GM10248 (cell line): ENCODE measurements around the gene DIP2C.
"Not testable (repeated sequence)": the region's sequence is repeated elsewhere in the genome, so short reads cannot be mapped to it uniquely, and the experiment has no call there.

Experiments used
- CTCF ChIA-PET: fragments of 300-600 bp; sonication (Branson Sonifier 250); formaldehyde crosslinking; extraction: SDS; loops from one replicate; lab custom pipeline; 2021; ENCODE audit warnings: antibody characterized with exemption; lab: Yijun Ruan, JAX
- POLR2A ChIA-PET: fragments of 350-650 bp; sonication (Branson Sonifier 250); formaldehyde crosslinking; extraction: SDS; loops from one replicate; lab custom pipeline; 2020; ENCODE audit warnings: antibody characterized with exemption; lab: Yijun Ruan, JAX
- DNase-seq: peaks from one replicate; pipeline ENCODE4 v3.0.0; 2012; ENCODE audit errors: extremely low spot score
- CTCF ChIP-seq: IDR thresholded peaks from 2 replicates; pipeline ENCODE4 v1.5.1; 2012; ENCODE audit warnings: mild to moderate bottlenecking, low read depth; ENCODE audit errors: extremely low read depth, missing control alignments, control extremely low read depth

The DIP2C gene

GRCh38 chr10:650886-651615 is 38.4 kb downstream of the DIP2C start:
- no peak for DNase-seq
- ChIA-PET CTCF (no interaction called here), POLR2A (no interaction called here)
- TF ChIP-seq CTCF = no peak

- DNase-seq = no peak
- ChIA-PET CTCF (no interaction called here), POLR2A (no interaction called here)
- no peak for TF ChIP-seq CTCF
These were observed 39.0 kb downstream of the DIP2C start for GRCh38 chr10:650441-650851.

GRCh38 chr10:649798-650440 is 39.5 kb downstream of the DIP2C start:
- no peak for DNase-seq
- POLR2A ChIA-PET = no interaction called here
- CTCF ChIA-PET = no interaction called here
- no peak for TF ChIP-seq CTCF

GRCh38 chr10:649445-649797 is 40.0 kb downstream of the DIP2C start:
- TF ChIP-seq CTCF = no peak
- POLR2A ChIA-PET = no interaction called here
- CTCF ChIA-PET = no interaction called here

GRCh38 chr10:647019-647418 is 42.4 kb downstream of the DIP2C start:
- POLR2A ChIA-PET, CTCF ChIA-PET: not testable (repeated sequence)

More at GRCh38 chr10:649445-649797, 40.0 kb downstream of the DIP2C start:
- DNase-seq = no peak

GRCh38 chr10:646118-646524 is 43.3 kb downstream of the DIP2C start:
- ChIA-PET CTCF (no interaction called here), POLR2A (no interaction called here)
- TF ChIP-seq CTCF = no peak
- no peak for DNase-seq

More at GRCh38 chr10:647019-647418, 42.4 kb downstream of the DIP2C start:
- not testable (repeated sequence) for DNase-seq

GRCh38 chr10:644943-645334 is 44.5 kb downstream of the DIP2C start:
- ChIA-PET CTCF (no interaction called here), POLR2A (no interaction called here)
- TF ChIP-seq CTCF = no peak
- no peak for DNase-seq
